ENCODE data around the gene ACOT11. TPM values are rescaled to one million over a fixed set of nuclear protein-coding genes. Genes with fewer than 3 reads are reported as not detected.

Gene ACOT11
- total RNA-seq, 3 donors from 2014 or later: 0.25 to 0.35 (median 0.34) TPM

DNA sequence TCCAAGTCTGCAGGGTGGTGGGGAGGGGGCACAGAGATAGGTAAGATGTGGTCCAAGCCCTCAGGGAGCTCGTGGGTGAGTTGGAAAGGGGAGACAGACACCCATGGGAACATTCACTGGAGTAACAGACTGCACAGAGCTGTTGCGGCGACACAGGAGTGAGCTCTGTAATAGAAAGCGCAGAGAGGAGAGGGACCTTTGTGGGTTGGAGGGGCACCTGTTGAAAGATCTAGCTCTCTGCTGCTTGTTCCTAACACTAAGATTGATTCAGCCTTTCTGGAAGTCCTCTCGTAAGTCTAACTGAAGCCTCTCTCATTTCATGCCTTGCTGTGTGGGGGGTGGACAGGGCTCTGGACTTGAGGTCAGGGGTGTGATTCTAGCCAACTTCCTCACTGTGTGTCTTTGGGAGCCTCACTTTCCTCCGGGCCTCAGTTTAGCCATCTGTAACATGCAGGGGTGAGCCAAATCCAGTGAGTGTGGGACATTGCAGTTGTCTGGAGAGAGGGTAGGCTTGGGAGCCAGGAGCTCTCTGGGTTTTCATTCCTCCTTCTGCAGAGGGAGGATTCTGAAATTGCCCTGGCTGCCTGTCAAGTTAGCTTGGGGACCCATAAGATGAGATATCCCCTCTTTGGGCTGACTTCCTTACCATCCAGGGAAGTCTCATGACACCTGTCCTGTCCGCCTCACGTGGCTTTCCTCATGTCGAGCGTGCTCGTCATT lies 2.0 kb upstream of the ACOT11 start:
- DNase-seq: no peak
- no peak overlapping the region for H3K4me3 Mint-ChIP-seq
- no peaks in the 10 kb centered on the region for H3K9me3 Mint-ChIP-seq
- H3K36me3 Mint-ChIP-seq (ENCODE audit: insufficient read depth): no peaks in the 10 kb centered on the region
- peaks cover 13% of the 10 kb centered on the region for H3K4me1 Mint-ChIP-seq (ENCODE audit: low read depth)
- H3K27me3 Mint-ChIP-seq (ENCODE audit: low read depth): no peaks in the 10 kb centered on the region
- no peak for ATAC-seq

DNA sequence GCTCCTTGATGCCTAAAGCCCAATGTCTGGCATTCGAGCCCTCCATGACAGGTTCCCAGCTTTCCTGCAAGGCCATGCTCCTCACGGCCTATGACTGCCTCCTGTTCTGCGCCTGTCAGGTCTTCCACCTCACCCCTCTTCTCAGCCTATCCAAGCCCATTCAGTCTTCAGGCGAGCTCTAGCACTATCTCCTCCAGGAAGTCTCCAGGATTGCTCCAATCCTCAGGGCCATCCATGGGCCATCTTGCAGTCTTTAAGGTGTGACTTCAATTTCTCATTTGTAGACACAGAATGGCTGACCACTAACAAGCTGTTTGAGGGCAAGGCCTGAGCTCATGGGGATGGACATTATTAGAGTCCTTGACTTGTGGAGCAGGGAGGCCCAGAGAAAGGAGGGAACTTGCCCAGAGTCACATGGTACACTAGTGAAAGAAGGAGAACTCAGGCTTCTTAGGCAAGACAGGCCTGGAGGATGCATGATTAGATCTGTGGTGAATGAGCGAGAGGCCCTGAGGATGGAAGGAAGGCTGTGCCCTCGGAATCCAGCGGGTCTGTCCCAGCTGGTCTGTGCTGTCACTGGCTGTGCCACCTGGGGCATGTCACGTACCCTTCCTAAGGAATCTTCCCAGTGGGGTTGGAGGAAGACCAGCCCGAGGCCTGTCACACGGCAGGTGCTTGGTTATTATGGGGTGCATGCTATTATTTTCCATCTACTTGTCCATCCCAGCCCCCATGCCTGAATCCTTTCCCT lies 1.2 kb upstream of the ACOT11 start:
- DNase-seq: no peak
- H3K4me1 Mint-ChIP-seq (ENCODE audit: low read depth): peaks cover 9% of the 10 kb centered on the region
- H3K27me3 Mint-ChIP-seq (ENCODE audit: low read depth): no peaks in the 10 kb centered on the region
- H3K36me3 Mint-ChIP-seq (ENCODE audit: insufficient read depth): no peaks in the 10 kb centered on the region
- H3K4me3 Mint-ChIP-seq: no peak overlapping the region
- no peaks in the 10 kb centered on the region for H3K9me3 Mint-ChIP-seq
- ATAC-seq: no peak

DNA sequence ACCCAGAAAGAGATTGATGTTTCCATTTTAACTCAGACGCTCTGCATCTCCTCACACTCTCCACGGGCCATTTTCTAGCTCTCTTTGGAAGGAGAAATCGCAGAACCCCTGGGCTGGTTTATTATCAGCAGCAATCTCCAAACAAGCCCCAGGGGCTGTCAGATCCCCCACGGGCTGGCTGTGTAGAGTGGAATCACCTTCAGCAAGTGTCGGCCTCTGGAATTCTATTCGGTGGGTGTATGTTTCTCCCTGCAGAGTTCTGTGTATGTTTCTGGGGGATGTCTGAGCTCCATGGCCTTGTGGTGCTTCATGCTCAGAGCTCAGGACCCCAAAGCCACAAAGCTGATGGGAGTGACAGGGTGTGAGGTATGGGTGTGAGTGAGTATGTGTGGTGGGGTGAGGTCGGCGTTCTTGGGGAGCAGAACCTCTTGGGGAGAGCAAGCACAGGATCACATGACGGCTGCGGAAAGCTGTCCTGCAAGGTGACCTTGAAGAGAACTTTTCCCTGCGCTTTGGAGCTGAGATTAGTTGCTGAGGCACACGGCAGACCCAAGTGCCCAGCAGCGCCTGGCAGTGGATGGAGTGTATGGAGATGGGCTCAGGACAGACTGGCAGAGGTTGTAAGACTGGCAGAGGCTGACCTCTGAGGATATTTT lies 489 bp downstream of the ACOT11 start:
- Mint-ChIP-seq H3K9me3 (no peaks in the 10 kb centered on the region), H3K4me1 (ENCODE audit: low read depth) (no peaks in the 10 kb centered on the region), H3K27me3 (ENCODE audit: low read depth) (no peaks in the 10 kb centered on the region), H3K4me3 (no peak overlapping the region), H3K36me3 (ENCODE audit: insufficient read depth) (no peaks in the 10 kb centered on the region)
- ATAC-seq: no peak
- no peak for DNase-seq

DNA sequence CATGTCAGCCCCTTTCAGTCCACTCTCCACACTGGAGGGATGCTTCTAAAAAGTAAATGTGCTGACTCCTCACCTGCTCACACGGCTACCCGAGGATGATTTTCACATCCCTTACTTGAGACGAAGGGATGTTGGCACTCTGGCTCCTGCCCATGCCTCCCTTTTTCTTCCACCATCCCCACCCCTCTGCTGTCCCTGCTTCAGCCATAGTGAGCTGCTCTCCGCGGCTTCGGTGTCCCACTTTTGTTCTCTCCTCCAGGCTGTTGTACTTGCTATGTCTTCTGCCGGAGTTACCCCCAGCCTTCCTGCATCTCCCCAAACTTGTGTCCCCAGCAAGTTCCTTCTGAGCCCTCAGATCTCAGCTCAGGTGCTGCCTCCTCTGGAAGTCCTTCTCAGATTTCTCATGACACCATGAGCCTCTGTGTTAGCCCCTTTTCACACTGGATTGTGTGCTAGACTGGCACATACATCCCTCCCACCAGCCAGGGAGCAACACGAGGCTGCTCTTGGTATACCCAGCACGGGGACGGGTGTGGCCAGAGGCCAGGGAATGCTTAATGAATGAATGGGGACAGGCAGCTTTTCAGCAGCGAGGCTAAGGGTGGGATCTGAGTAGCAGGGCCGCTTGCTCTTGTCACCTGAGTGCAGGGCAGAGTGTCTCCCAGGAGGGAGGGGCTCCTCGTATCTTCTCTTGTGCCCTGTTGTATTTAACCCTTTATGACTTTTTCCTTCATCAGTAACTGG lies 1.3 kb downstream of the ACOT11 start:
- Mint-ChIP-seq H3K27me3 (ENCODE audit: low read depth) (no peaks in the 10 kb centered on the region), H3K4me1 (ENCODE audit: low read depth) (no peaks in the 10 kb centered on the region), H3K36me3 (ENCODE audit: insufficient read depth) (no peaks in the 10 kb centered on the region), H3K9me3 (no peaks in the 10 kb centered on the region), H3K4me3 (no peak overlapping the region)
- DNase-seq (no peak), ATAC-seq (no peak)

DNA sequence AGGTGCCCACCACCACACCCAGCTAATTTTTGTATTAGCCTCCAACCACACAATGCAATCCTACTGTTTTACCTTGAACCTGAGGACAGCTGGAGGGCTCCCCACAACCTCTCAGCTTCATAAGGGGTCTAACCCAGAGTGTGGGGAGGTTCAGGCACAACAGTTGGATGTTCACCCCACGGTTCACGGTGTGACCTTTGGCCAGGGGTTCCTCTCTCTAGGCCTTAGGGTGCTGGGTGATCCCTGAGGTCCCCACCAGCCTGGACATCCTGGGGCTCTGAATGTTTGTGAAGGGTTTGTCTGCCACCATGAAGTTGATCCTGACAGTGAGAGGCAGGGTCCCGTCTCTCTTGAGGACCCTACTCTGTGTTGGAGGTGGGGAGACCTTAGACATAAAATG lies 3.9 kb downstream of the ACOT11 start:
- no peaks in the 10 kb centered on the region for H3K36me3 Mint-ChIP-seq (ENCODE audit: insufficient read depth)
- H3K4me1 Mint-ChIP-seq (ENCODE audit: low read depth): no peaks in the 10 kb centered on the region
- DNase-seq (no peak), ATAC-seq (no peak)
- no peaks in the 10 kb centered on the region for H3K27me3 Mint-ChIP-seq (ENCODE audit: low read depth)
- H3K4me3 Mint-ChIP-seq: no peak overlapping the region
- peaks cover 4% of the 10 kb centered on the region for H3K9me3 Mint-ChIP-seq

DNA sequence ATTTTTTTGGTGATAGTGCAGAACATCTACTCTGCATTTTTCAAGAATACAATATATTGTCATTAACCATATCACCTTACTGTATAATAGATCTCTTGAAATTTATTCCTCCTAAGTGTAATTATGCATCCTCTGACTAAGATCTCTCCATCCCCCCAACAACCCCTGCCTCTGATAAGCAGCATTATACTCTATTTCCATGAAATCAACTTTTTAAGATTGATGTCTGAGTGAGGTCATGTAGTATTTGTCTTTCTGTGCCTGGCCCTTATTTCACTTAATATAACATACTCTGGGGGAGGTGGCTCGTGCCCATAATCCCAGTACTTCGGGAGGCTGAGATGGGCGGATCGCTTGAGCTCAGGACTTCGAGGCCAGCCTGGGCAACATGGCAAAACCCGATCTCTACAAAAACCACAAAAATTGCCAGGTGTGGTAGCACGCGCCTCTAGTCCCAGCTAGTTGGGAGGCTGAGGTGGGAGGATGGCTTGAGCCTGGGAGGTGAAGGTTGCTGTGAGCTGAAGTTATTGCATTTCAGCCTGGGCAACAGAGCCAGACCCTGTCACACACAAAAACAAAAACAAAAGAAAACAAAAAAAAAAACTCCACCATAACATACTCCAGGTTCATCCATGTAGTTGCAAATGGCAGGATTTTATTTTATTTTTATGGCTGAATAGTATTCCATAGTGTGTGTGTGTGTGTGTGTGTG lies 5.7 kb downstream of the ACOT11 start:
- Mint-ChIP-seq H3K36me3 (ENCODE audit: insufficient read depth) (no peaks in the 10 kb centered on the region), H3K4me3 (no peak overlapping the region), H3K9me3 (peaks cover 4% of the 10 kb centered on the region), H3K27me3 (ENCODE audit: low read depth) (no peaks in the 10 kb centered on the region), H3K4me1 (ENCODE audit: low read depth) (no peaks in the 10 kb centered on the region)
- ATAC-seq: no peak
- no peak for DNase-seq

DNA sequence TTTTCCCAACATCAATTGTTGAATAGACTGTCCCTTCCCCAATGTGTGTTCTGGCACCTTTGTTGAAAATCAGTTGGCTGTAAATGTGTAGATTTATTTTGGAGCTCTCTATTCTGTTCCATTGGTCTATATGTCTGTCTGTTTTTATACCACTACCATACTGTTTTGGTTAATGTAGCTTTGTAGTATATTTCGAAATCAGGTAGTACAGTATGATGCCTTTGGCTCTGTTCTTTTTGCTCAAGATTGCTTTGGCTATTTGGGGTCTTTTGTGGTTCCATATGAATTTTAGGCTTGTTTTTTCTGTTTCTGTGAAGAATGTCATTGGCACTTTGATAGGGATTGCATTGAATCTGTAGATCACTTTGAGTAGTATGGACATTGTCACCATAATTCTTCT lies 8.1 kb downstream of the ACOT11 start:
- Mint-ChIP-seq H3K27me3 (ENCODE audit: low read depth) (no peaks in the 10 kb centered on the region), H3K4me1 (ENCODE audit: low read depth) (no peaks in the 10 kb centered on the region), H3K4me3 (no peak overlapping the region), H3K36me3 (ENCODE audit: insufficient read depth) (no peaks in the 10 kb centered on the region), H3K9me3 (peaks cover 4% of the 10 kb centered on the region)
- ATAC-seq (no peak), DNase-seq (no peak)

DNA sequence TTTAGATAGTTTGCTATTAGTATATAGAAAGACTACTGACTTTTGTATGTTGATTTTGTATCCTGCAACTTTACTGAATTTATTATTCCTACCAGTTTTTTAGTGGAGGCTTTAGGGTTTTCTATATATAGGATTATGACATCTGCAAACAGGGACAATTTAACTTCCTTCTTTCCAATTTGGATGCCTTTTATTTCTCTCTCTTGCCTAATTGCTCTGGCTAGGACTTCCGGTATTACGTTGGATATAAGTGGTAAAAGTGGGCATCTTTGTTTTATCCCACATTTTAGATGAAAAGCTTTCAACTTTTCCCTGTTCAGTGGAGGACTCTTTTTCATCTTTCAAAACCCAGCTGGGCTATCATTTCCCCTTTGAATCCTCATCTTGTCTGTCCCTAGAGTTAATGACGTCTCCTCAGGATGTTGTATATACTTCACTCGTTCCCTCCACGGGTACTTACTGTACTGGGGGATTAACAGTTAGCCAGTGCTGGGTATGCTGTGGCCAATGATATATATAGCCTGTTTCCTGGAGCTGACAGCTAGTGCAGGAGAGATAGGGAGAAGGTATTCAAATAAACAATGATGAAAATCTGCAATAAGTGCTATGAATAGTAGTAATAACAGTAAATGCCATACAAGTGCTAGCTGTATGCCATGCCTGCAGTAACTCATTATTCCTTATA lies 9.8 kb downstream of the ACOT11 start:
- Mint-ChIP-seq H3K36me3 (ENCODE audit: insufficient read depth) (no peaks in the 10 kb centered on the region), H3K4me1 (ENCODE audit: low read depth) (no peaks in the 10 kb centered on the region), H3K9me3 (peaks cover 4% of the 10 kb centered on the region), H3K4me3 (no peak overlapping the region), H3K27me3 (ENCODE audit: low read depth) (no peaks in the 10 kb centered on the region)
- DNase-seq: no peak
- ATAC-seq: no peak

DNA sequence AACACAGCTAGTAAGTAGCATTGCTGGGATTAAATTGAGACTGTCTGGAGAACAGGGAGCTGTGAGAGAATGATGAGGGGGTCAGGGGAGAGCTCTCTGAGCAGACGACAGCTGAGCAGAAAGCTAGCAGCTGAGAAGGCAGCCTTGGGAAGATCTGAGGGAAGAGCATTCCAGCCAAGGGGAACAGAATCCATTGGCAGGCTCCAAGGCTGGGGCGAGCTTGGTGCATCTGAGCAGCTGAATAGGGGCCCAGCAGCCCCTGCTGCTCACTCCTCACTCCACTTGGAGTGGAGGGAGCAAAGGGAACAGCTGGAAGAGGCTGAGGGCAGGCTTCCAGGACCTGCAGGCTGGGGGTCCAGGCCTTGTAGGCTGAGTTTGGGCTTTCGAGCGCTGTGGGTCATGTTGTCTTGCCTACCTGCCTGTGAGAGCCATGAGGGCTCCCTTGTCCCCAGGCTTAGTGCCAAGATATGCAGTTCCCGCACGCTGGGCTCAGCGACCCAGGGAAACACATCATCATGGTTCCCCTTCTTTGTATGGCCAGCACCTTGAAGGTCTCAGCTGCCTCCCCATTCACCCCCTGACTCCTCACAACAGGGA lies 10.5 kb downstream of the ACOT11 start:
- no peaks in the 10 kb centered on the region for H3K4me1 Mint-ChIP-seq (ENCODE audit: low read depth)
- H3K36me3 Mint-ChIP-seq (ENCODE audit: insufficient read depth): no peaks in the 10 kb centered on the region
- H3K9me3 Mint-ChIP-seq: peaks cover 4% of the 10 kb centered on the region
- H3K27me3 Mint-ChIP-seq (ENCODE audit: low read depth): no peaks in the 10 kb centered on the region
- ATAC-seq (no peak), DNase-seq (no peak)
- H3K4me3 Mint-ChIP-seq: no peak overlapping the region

DNA sequence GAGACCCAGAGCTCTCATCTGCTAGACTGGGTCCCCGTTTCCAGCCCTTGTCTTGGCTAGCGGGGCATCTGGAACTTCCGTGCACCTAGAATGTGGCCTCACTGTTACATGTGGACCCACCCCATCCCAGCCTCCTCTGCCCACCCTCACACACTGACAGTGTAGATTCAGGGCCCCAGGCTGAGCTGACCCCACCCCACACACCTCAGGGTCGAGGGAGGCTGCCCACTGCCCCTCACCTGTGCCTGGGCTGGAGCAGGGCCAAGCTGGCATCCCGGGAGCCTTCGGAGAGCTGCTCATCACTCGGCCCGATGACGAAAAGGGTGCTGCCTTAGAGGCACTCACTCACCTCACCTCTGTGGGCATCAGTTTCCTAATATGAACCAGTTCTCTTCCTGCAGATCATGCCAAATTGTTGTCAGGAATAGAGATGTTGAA lies 11.1 kb downstream of the ACOT11 start:
- H3K36me3 Mint-ChIP-seq (ENCODE audit: insufficient read depth): no peaks in the 10 kb centered on the region
- no peak overlapping the region for H3K4me3 Mint-ChIP-seq
- no peaks in the 10 kb centered on the region for H3K27me3 Mint-ChIP-seq (ENCODE audit: low read depth)
- peaks cover 4% of the 10 kb centered on the region for H3K9me3 Mint-ChIP-seq
- no peaks in the 10 kb centered on the region for H3K4me1 Mint-ChIP-seq (ENCODE audit: low read depth)
- DNase-seq (no peak), ATAC-seq (no peak)

DNA sequence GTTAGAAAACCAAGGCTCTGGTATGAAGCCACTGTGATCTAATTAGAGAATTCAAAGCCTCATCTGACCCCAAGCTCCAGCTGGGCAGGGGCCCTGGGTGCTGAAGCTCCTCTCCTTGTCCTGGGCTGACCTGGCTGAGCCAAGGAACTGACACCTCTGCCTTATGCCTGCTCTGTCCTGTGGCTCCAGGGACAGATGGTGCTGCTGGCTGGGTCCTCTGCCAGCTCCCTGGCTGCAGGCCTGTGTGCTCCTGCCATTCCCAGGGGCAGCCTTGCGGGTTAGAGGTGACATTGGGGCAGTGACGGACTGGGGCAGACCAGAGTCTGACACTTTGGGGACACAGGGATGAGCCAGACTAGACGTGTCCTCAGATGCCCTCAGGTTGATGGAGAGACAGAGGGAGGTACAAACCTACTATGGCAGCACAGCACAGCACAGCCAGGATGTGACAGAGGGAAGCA lies 11.8 kb downstream of the ACOT11 start:
- H3K4me3 Mint-ChIP-seq: no peak overlapping the region
- no peak for ATAC-seq
- peaks cover 3% of the 10 kb centered on the region for H3K4me1 Mint-ChIP-seq (ENCODE audit: low read depth)
- H3K9me3 Mint-ChIP-seq: peaks cover 4% of the 10 kb centered on the region
- DNase-seq: no peak
- H3K27me3 Mint-ChIP-seq (ENCODE audit: low read depth): no peaks in the 10 kb centered on the region
- H3K36me3 Mint-ChIP-seq (ENCODE audit: insufficient read depth): no peaks in the 10 kb centered on the region

DNA sequence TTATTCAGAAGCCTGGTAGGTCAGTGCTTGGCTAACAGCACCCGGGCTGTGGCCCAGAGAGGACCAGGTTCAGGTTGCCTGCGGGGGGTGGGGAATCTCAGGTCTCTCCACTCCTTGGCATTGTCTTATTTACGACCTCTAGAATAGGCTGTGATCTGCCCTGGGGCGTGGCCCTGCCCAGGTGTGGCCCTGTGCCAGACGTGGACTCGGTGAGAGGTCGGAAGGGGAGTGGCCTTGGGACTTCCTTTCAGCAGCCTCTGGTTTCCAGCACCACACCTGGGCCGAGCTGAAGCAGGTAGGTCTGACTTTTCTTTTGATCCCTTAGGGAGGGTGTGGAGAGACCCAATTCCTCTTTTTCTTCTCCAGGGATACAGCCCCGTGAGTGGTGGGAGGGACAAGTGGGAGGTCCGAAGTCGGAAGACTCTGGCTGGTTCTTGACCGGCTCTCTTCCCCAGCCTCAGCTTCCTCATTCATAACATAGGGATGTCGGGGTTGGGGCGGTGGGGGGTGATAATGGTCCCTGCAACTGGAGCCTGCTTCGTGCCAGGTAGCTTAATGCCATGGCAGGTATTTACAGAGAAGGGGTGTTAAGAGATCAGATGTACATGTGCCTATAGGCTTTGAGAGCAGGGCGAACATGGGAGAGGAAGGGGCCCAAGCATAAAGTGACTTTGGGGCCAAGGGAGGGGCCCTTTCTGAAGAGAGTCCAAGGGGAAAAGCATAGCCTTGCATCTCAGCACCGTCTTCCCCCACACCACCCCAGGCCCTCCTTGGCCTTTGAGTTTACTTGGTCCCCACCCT lies 16.5 kb downstream of the ACOT11 start:
- Mint-ChIP-seq H3K4me3 (no peak overlapping the region), H3K9me3 (no peaks in the 10 kb centered on the region), H3K27me3 (ENCODE audit: low read depth) (no peaks in the 10 kb centered on the region), H3K4me1 (ENCODE audit: low read depth) (peaks cover 3% of the 10 kb centered on the region), H3K36me3 (ENCODE audit: insufficient read depth) (no peaks in the 10 kb centered on the region)
- ATAC-seq (no peak), DNase-seq (no peak)
